ENCODE results near the gene MPP3.
A peak's percentile ranks its signal among the peaks of the same experiment; 100 is the strongest.
"Not testable (repeated sequence)": the region's sequence is repeated elsewhere in the genome, so short reads cannot be mapped to it uniquely, and the experiment has no call there.

Gene MPP3

GRCh38 chr17:43800736-43801135 lies 32.2 kb downstream of the MPP3 start:
- no peak for DNase-seq

GRCh38 chr17:43799047-43799446 lies 33.9 kb downstream of the MPP3 start:
- DNase-seq = no peak

GRCh38 chr17:43798024-43798423 lies 34.9 kb downstream of the MPP3 start:
- DNase-seq = not testable (repeated sequence)

- not testable (repeated sequence) for DNase-seq
Measured at GRCh38 chr17:43792668-43793067, 40.3 kb downstream of the MPP3 start.

- DNase-seq = no peak
Measured at GRCh38 chr17:43791589-43791988, 41.4 kb downstream of the MPP3 start.

- no peak for DNase-seq
Measured at GRCh38 chr17:43790311-43790940, 42.5 kb downstream of the MPP3 start.

GRCh38 chr17:43789482-43789881 lies 43.5 kb downstream of the MPP3 start:
- no peak for DNase-seq

- DNase-seq = no peak
Measured at GRCh38 chr17:43788540-43788939, 44.4 kb downstream of the MPP3 start.

GRCh38 chr17:43787728-43788127 lies 45.2 kb downstream of the MPP3 start:
- no peak for DNase-seq

GRCh38 chr17:43784628-43785101 lies 48.3 kb downstream of the MPP3 start:
- no peak for DNase-seq

GRCh38 chr17:43784068-43784467 lies 48.9 kb downstream of the MPP3 start:
- DNase-seq = no peak

GRCh38 chr17:43782913-43783680 lies 49.8 kb downstream of the MPP3 start:
- DNase-seq = no peak

- DNase-seq = no peak
Measured at GRCh38 chr17:43780135-43780534, 52.8 kb downstream of the MPP3 start, which contains the start of gene CFAP97D1. Gene CFAP97D1, plus strand, starts transcription at chr17:43780435. Its CDS starts 28 bp downstream, at chr17:43780463.

GRCh38 chr17:43779145-43780125 lies 53.5 kb downstream of the MPP3 start:
- peak; percentile 81 to 84 for DNase-seq

- DNase-seq = peak; percentile 65 to 77
Measured at GRCh38 chr17:43778337-43779144, 54.4 kb downstream of the MPP3 start, which contains the start of gene DUSP3. Gene DUSP3, minus strand, starts transcription at chr17:43778977. Its CDS starts 53 bp downstream, at chr17:43778924.

- no peak for DNase-seq
Measured at GRCh38 chr17:43774304-43775250, 58.4 kb downstream of the MPP3 start.

GRCh38 chr17:43772877-43773648 lies 59.9 kb downstream of the MPP3 start:
- DNase-seq = peak; percentile 98 to 99

- DNase-seq = no peak
Measured at GRCh38 chr17:43771463-43771862, 61.5 kb downstream of the MPP3 start.

GRCh38 chr17:43770957-43771356 lies 62.0 kb downstream of the MPP3 start:
- DNase-seq = no peak

GRCh38 chr17:43769859-43770258 lies 63.1 kb downstream of the MPP3 start:
- no peak for DNase-seq

All from Kasumi-1 (cell line).